ENCODE measurements around the gene ARHGAP40.
"Not testable (repeated sequence)": the region's sequence is repeated elsewhere in the genome, so short reads cannot be mapped to it uniquely, and the experiment has no call there.

The ARHGAP40 gene

DNA sequence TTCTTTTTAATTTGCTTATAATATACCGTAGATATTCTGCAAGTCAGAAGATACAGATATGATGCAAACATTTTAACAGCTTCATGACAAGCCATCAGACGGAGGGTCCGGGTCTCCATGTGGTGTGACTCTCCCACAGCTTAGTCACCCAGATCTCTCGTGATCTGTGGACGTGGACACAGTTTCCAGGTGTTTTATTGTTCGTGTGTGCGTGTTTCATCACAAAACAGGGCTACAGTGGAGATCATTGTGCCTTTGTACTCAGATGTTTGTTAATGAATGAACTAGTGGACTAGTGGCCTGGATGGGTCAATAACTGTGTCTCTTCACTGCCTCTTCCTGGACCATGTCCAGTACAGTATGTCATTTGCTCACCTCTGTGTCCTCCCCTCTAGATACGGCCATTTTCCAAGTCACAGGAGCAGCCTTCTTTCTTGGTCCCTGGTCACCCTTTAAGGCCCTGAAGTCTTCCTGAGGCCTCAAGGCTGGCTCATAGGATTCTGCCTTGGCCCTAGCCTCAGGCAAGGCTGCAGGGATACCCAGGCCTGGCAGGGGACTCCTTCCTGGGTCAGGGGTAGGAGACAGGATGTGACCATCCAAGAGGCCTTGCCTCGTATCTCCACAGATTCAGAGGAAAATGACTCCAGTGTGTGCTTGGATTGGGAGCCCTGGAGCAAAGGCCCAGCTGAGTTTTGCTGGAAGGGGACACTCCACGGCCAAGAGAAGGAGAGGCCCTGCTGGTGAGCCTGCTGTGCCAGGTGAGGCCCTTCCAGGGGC, 16.0 kb upstream of the ARHGAP40 start:
- no peak for DNase-seq
- intact Hi-C loops (cut with DNase I), result no loop called here

- DNase-seq, result no peak
- intact Hi-C loops (cut with DNase I), result no loop called here
Observed at GRCh38 chr20:38586181-38586525, 15.5 kb upstream of the ARHGAP40 start.

- intact Hi-C loops (cut with DNase I), result no loop called here
- DNase-seq, result no peak
Observed at GRCh38 chr20:38588303-38588702, 13.3 kb upstream of the ARHGAP40 start.

GRCh38 chr20:38589351-38589750, 12.3 kb upstream of the ARHGAP40 start:
- intact Hi-C loops (cut with DNase I), result no loop called here
- no peak for DNase-seq

GRCh38 chr20:38589967-38590675, 11.5 kb upstream of the ARHGAP40 start:
- intact Hi-C loops (cut with DNase I), result no loop called here
- no peak for DNase-seq

DNA sequence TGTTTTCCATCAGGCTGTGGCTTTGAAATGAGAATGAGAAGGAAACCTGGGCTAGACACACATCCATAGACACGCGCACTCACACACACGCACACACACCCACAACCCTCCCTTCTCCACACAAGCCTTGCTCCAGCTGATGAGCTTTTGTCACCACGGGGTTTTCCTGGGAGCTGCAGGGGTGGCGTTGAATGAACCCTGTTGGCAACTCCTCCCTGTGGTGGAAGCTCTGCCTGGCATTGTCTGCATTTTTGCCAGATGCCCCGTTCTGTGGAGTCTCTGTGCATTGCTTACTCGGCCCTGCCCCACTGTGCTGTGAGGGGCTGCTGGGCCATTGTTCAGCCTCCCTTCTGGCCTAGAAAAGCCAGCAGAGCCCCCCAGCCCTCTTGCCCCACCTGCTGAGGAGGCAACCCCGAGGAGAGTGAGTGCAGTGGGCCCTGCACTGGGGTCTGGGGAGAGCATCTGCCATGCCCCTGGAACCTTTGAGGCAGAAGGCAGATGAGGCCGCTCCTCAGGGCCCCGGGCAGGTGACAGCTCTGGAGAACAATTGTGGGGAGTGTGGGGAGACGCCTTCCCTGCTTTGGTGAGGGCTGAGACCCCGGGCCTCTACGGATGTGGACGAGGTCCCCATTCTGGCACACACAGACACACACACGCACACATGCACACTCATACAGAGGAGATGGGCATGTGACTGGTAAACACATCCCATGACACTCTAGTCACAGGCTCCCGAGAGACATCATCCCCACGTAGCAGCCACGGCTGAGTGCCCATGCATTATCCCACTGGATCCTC, 10.7 kb upstream of the ARHGAP40 start:
- intact Hi-C loops (cut with DNase I), result no loop called here

GRCh38 chr20:38591474-38592410, 9.9 kb upstream of the ARHGAP40 start:
- DNase-seq, result no peak
- intact Hi-C loops (cut with DNase I), result no loop called here

More for the DNA sequence above, 10.7 kb upstream of the ARHGAP40 start:
- DNase-seq, result peak in 36 of 42 donors; percentile 11 to 85 (median 49)

DNA sequence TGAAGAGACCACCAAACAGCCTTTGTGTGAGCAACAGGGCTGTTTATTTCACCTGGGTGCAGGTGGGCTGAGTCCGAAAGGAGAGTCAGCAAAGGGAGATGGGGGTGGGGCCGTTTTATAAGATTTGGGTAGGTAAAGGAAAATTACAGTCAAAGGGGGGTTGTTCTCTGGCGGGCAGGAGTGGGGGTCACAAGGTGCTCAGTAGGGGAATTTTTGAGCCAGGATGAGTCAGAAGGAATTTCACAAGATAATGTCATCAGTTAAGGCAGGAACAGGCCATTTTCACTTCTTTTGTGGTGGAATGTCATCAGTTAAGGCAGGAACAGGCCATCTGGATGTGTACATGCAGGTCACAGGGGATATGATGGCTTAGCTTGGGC, 9.2 kb upstream of the ARHGAP40 start:
- intact Hi-C loops (cut with DNase I); DNase-seq: not testable (repeated sequence)

DNA sequence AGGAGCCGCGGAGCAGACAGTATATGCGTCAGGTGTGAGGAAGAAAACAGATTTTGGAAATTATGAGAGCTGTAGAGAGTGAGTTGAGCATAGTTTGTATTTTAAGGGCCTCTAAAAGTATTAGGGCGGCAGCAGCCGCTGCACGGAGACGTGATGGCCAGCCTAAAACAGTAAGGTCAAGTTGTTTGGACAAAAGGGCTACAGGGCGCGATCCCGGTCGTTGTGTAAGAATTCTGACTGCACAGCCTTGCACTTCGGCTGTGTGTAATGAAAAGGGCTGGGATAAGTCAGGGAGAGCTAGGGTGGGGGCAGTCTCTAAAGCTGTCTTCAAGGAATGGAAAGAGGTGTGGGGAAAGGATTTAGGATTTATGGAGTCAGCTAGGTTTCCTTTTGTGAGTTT, 7.3 kb upstream of the ARHGAP40 start:
- intact Hi-C loops (cut with DNase I); DNase-seq: not testable (repeated sequence)

GRCh38 chr20:38595886-38596285, 5.7 kb upstream of the ARHGAP40 start:
- intact Hi-C loops (cut with DNase I), result not testable (repeated sequence)

GRCh38 chr20:38599410-38599882, 2.2 kb upstream of the ARHGAP40 start:
- intact Hi-C loops (cut with DNase I), result no loop called here
- DNase-seq, result no peak

More at GRCh38 chr20:38595886-38596285, 5.7 kb upstream of the ARHGAP40 start:
- not testable (repeated sequence) for DNase-seq

- intact Hi-C loops (cut with DNase I), result no loop called here
- DNase-seq, result no peak
Observed at GRCh38 chr20:38600057-38600456, 1.6 kb upstream of the ARHGAP40 start.

GRCh38 chr20:38602185-38602581, 574 bp downstream of the ARHGAP40 start:
- DNase-seq, result no peak
- intact Hi-C loops (cut with DNase I), result no loop called here

DNA sequence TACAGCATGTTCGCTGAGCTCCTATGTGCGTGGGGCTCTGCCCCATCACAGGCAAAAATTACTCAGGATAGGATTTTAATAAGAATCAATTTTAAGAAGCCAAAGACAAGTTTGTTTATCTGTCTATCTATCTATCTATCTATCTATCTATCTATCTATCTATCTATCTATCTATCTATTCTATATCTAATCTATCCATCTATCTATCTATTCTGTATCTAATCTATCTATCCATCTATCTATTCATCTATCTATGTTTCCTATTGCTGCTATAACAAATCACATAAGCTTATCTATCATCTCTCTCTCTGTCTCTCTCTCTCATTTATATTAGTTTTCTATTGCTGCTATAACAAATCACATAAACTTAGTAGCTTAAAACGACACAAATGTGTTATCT, 1.7 kb downstream of the ARHGAP40 start:
- intact Hi-C loops (cut with DNase I), result no loop called here

DNA sequence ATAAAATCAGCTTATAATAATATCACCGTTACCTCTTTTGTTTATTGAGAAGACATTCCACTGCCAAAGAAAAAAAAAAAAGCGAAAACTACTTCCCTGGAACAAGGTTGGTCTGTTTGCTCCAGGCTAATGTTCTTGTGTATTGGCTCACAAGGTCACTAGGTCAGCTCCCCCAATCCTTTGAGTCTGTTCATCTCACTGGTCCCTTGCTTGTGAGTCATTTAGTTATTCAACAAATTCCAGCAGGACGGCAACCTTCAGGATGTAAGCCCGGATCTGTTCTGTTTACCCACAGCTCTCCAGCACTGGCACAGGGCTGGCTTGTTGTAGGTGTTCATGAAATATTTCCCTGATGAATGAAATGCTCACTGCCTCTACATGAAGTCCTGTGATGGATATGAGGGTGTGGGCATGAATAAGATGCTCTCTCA, 3.3 kb downstream of the ARHGAP40 start:
- intact Hi-C loops (cut with DNase I), result no loop called here
- peak in 2 of 42 donors; percentile 13 to 50 for DNase-seq

More for the DNA sequence above, 1.7 kb downstream of the ARHGAP40 start:
- DNase-seq, result no peak

- no peak for DNase-seq
- intact Hi-C loops (cut with DNase I), result no loop called here
Observed at GRCh38 chr20:38607351-38607750, 5.7 kb downstream of the ARHGAP40 start.

DNA sequence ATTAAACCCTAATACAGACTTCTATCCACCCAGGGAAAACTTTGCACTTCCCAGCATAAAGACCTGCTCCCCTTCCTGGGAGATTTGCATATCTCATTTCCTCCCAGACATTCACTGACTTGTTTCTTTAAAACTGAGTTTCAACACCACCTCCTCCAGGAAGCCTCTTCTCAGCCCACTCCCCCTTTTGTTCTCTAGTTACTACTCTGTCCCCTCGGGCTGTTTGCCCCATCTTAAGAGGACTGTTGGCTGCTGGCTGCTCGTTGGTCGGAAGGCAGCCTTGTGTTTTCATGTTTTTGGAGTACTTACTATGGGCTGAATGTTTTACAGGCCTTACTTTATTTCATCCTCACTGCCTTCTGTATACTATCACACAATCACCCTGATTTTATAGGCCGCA, 6.6 kb downstream of the ARHGAP40 start:
- intact Hi-C loops (cut with DNase I), result no loop called here
- DNase-seq, result no peak

DNA sequence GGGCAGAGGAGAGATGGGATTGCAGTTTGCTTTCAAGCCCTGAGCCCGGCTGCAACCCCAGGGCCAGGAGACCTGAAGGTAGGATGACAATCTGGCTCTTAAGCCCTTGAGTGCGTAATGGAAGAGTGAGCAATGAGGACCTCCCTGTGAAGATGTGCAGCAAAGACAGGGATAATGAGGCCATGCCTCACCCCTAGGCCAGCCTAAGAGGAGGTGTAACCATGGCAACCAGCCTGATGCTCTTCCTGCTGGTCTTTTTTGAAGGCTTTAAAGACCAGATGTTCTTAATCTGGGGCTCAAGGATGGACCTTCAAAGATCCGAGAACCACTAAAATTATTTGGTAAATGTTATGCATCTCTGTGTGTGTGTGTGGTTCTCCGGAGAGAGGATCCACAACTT, 8.2 kb downstream of the ARHGAP40 start:
- DNase-seq, result no peak
- intact Hi-C loops (cut with DNase I), result no loop called here

DNA sequence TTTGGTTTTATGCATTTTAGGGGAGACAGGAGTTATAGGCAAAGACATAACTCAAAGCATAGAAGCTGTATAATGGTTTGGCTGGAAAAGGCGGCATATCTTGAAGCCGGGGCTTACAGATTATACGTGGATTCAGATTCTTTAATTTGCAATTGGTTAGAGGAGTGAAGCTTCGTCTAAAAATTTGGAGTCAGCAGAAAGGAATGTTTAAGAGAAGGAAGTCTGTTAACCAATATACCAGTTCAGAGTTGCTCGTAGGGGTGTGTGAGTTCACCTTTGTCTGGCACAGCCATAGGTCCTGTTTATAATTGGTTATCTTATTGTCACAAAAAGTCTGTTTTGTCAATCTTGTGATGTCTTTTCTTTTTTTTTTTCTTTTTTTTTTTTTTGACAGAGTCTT, 8.9 kb downstream of the ARHGAP40 start:
- intact Hi-C loops (cut with DNase I), result no loop called here
- no peak for DNase-seq

All from head of caudate nucleus (tissue), 42 donors.